ENCODE results near the gene ANXA8. TPM values are rescaled to one million over a fixed set of nuclear protein-coding genes. Genes with fewer than 3 reads are reported as not detected.
"Not testable (repeated sequence)": the region's sequence is repeated elsewhere in the genome, so short reads cannot be mapped to it uniquely, and the experiment has no call there.

Gene ANXA8
- total RNA-seq, 6 experiments from 2014 or later: 0.38 to 1.7 (median 0.72) TPM

GRCh38 chr10:47456794-47457527 lies 27.0 kb downstream of the ANXA8 start:
- H3K4me3 ChIP-seq: no peak overlapping the region
- no peaks in the 10 kb centered on the region for H3K36me3 ChIP-seq
- ATAC-seq (no peak), DNase-seq (no peak)
- H3K4me1 ChIP-seq: no peaks in the 10 kb centered on the region
- no peaks in the 10 kb centered on the region for H3K9me3 ChIP-seq
- intact Hi-C loops (cut with DNase I): no loop called here
- TF ChIP-seq POLR2A (IDR thresholded peaks at IDR 0.05) (no peak), CTCF (IDR thresholded peaks at IDR 0.05) (no peak)
- WGBS (ENCODE audit: insufficient coverage, low coverage, low lambda C conversion rate, missing lambda C conversion rate): 69% methylated on average over 2 of the region's 6 CpGs
- H3K27ac ChIP-seq: no peak overlapping the region
- no peaks in the 10 kb centered on the region for H3K27me3 ChIP-seq

GRCh38 chr10:47456079-47456785 lies 27.7 kb downstream of the ANXA8 start:
- no peak for ATAC-seq
- 68% methylated on average over 4 of the region's 8 CpGs for WGBS (ENCODE audit: insufficient coverage, low coverage, low lambda C conversion rate, missing lambda C conversion rate)
- no peak overlapping the region for H3K27ac ChIP-seq
- TF ChIP-seq CTCF (IDR thresholded peaks at IDR 0.05) (no peak), POLR2A (IDR thresholded peaks at IDR 0.05) (no peak)
- intact Hi-C loops (cut with DNase I): no loop called here
- H3K4me1 ChIP-seq: no peaks in the 10 kb centered on the region
- no peaks in the 10 kb centered on the region for H3K36me3 ChIP-seq
- no peaks in the 10 kb centered on the region for H3K27me3 ChIP-seq
- no peaks in the 10 kb centered on the region for H3K9me3 ChIP-seq
- H3K4me3 ChIP-seq: no peak overlapping the region
- no peak for DNase-seq

GRCh38 chr10:47455350-47456078 lies 28.4 kb downstream of the ANXA8 start:
- H3K27ac ChIP-seq; H3K36me3 ChIP-seq; H3K4me1 ChIP-seq; H3K27me3 ChIP-seq; intact Hi-C loops (cut with DNase I); DNase-seq; ATAC-seq; H3K9me3 ChIP-seq; H3K4me3 ChIP-seq: not testable (repeated sequence)
- 58% methylated on average over 6 of the region's 9 CpGs for WGBS (ENCODE audit: insufficient coverage, low coverage, low lambda C conversion rate, missing lambda C conversion rate)

DNA sequence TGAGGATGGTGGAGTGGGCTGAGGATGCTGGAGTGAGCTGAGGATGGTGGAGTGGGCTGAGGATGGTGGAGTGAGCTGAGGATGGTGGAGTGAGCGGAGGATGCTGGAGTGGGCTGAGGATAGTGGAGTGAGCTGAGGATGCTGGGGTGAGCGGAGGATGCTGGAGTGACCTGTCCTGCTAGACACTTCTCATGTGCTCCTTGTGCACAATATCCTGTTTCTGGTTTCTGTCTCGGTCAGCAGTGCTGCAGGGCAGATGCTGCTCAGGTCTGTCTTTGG lies 29.2 kb downstream of the ANXA8 start:
- no peaks in the 10 kb centered on the region for H3K36me3 ChIP-seq
- no peaks in the 10 kb centered on the region for H3K4me1 ChIP-seq
- H3K27ac ChIP-seq: no peak overlapping the region
- ATAC-seq (no peak), DNase-seq (no peak)
- intact Hi-C loops (cut with DNase I): no loop called here
- TF ChIP-seq CTCF (IDR thresholded peaks at IDR 0.05): no peak
- TF ChIP-seq POLR2A (IDR thresholded peaks at IDR 0.05): no peak
- no peaks in the 10 kb centered on the region for H3K9me3 ChIP-seq
- H3K4me3 ChIP-seq: no peak overlapping the region
- WGBS (ENCODE audit: insufficient coverage, low coverage, low lambda C conversion rate, missing lambda C conversion rate): 73% methylated on average over 3 of the region's 3 CpGs
- no peaks in the 10 kb centered on the region for H3K27me3 ChIP-seq
